Activated CD4-positive, alpha-beta memory T cell treated with anti-CD3 and anti-CD28 coated beads, Interleukin-2, amount 10 ng/mL, durations not matched to agents 7 days and 5 days (primary cell): Measurements from ENCODE around the gene GDF9. TPM values are rescaled to one million over a fixed set of nuclear protein-coding genes. Genes with fewer than 3 reads are reported as not detected.

Source experiments
- CTCF ChIA-PET: fragments of 350-600 bp; sonication (Branson Sonifier 250); formaldehyde crosslinking; loops from one replicate; lab custom pipeline; 2021; ENCODE audit warnings: antibody characterized with exemption, inconsistent platforms; lab: Charles Lee
- POLR2A ChIA-PET: fragments of 350-600 bp; sonication (Branson Sonifier 250); formaldehyde crosslinking; loops from one replicate; lab custom pipeline; 2021; ENCODE audit warnings: antibody characterized with exemption; lab: Charles Lee
- DNase-seq: peaks from one replicate; pipeline ENCODE4 v3.0.0-alpha.2; 2020
- H3K27ac Mint-ChIP-seq: one replicate; pipeline ENCODE4 v1.8.0; 2021; ENCODE audit warnings: mild to moderate bottlenecking, mixed read lengths
- H3K27me3 Mint-ChIP-seq: one replicate; pipeline ENCODE4 v1.8.0; 2021; ENCODE audit warnings: mixed read lengths
- H3K36me3 Mint-ChIP-seq: one replicate; pipeline ENCODE4 v1.8.0; 2021; ENCODE audit warnings: low read depth, mixed read lengths
- H3K4me1 Mint-ChIP-seq: one replicate; pipeline ENCODE4 v1.8.0; 2021; ENCODE audit warnings: mixed read lengths
- H3K4me3 Mint-ChIP-seq: one replicate; pipeline ENCODE4 v1.8.0; 2021; ENCODE audit warnings: mild to moderate bottlenecking, mixed read lengths
- H3K9me3 Mint-ChIP-seq: one replicate; pipeline ENCODE4 v1.8.0; 2021; ENCODE audit warnings: mixed read lengths
- total RNA-seq, 2 experiments: library from RNA; stranded (reverse); gene quantifications; one replicate each; pipeline ENCODE4 v1.2.3, GENCODE V29; 2021

GDF9 gene
- total RNA-seq, 2 experiments from 2014 or later: 0.68 to 1.2 TPM

DNA sequence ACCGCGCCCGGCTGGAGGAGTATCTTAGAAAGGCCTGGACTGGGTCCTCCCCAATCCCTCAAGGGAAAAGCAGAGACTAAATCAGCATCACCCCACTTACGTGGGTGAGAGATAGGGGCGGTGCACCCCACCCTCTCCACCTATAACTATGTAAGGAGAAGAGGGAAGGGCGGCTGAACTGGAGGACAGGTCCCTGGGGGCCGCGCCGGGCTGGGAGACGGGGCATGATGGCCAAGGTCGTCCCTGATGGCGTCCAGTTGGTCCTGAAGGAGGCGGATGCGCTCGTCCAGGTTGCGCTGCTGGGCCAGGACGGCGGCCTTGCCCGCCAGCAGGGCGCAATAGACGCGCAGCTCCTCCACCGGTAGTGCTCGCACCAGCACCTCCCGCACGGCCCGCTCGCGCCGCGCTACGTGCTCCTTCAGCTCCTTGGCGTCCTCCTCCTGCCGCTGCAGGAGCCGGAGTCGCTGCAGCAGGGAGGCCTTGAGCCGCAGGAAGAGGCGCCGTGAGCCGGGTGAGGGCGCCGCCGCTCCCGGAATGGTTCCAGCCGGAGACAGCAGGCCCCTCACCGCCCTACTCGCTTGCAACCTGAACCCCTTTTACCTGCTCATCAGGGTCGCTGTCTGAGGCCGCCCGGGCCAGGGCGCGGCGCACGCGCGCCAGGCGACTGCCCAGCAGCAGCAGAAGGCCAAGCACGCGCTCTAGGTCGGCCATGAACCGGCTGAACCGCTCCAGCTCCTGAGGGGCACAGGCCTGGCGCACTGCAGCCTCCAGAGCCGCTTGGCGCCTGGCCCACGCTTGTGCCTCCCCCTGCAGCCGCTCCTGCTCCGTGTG, 43.4 kb downstream of the GDF9 start:
- ChIA-PET CTCF (interaction anchor here (1.1 to 1.2 kb wide), 2 partner anchors 12 to 14 kb away, joined by 4 to 5 read pairs; no protein-coding TSS in a partner anchor), POLR2A (interaction anchor here (1.2 to 1.4 kb wide), 2 partner anchors 9 to 326 kb away, joined by 4 read pairs; partner anchors contain the start of gene SOWAHA)
- H3K36me3 Mint-ChIP-seq: no peaks in the 10 kb centered on the region
- peaks cover 55% of the 10 kb centered on the region for H3K27me3 Mint-ChIP-seq
- H3K4me1 Mint-ChIP-seq: peaks cover 14% of the 10 kb centered on the region
- no peak overlapping the region for H3K27ac Mint-ChIP-seq
- H3K9me3 Mint-ChIP-seq: no peaks in the 10 kb centered on the region
- DNase-seq: no peak
- no peak overlapping the region for H3K4me3 Mint-ChIP-seq

DNA sequence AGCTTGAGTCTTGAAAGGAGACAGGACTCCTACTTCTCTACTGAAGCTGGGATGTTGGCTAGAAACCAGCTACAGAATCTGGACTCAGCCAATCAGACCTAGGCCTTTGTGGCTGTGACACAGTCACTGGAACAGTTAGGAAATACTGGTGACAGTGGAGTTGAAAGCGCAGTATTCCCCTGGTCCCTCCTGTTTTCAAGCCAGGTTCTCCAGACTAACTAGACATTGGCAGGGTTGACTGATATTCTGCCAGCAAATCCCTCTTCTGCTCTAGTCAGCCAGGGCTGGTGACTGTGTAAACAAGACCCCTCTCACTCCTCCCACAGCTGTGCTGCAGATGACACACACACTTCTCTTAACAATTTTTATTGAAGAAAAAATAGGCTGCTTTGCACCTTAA, 44.5 kb downstream of the GDF9 start:
- Mint-ChIP-seq H3K4me1 (peaks cover 14% of the 10 kb centered on the region), H3K4me3 (no peak overlapping the region), H3K27me3 (peaks cover 44% of the 10 kb centered on the region), H3K36me3 (no peaks in the 10 kb centered on the region), H3K9me3 (no peaks in the 10 kb centered on the region), H3K27ac (no peak overlapping the region)
- CTCF ChIA-PET: interaction anchor here (0.7 to 5.8 kb wide), 6 partner anchors 8 to 435 kb away, joined by 3 to 78 read pairs (median 6); partner anchors contain the start of genes GDF9 and SHROOM1
- POLR2A ChIA-PET: no interaction called here
- no peak for DNase-seq

DNA sequence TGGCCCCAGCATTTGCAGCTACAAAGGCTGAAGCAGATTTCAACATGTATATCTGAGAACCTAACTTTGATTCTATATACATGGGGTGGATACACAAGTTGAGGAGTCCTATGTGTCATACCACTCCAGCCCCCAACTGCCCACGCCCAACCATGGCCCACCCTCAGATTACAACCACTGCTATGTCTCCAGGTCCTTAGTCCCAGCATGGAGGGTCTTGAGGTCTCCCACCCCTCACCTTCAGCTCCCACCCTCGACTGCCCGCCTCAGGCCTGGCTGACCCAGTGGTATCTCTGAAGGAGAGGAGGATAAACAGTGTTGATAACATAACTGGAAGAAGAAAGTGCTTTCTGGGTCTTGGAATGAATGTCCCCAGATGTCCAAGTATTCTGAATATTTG, 44.9 kb downstream of the GDF9 start:
- no peak overlapping the region for H3K4me3 Mint-ChIP-seq
- CTCF ChIA-PET: interaction anchor here (0.7 to 5.8 kb wide), 17 partner anchors 9 to 435 kb away, joined by 3 to 78 read pairs (median 7); partner anchors contain the start of genes GDF9 and SHROOM1
- H3K36me3 Mint-ChIP-seq: no peaks in the 10 kb centered on the region
- H3K27ac Mint-ChIP-seq: no peak overlapping the region
- H3K4me1 Mint-ChIP-seq: peaks cover 14% of the 10 kb centered on the region
- H3K9me3 Mint-ChIP-seq: no peaks in the 10 kb centered on the region
- POLR2A ChIA-PET: no interaction called here
- no peak for DNase-seq
- H3K27me3 Mint-ChIP-seq: peaks cover 41% of the 10 kb centered on the region

DNA sequence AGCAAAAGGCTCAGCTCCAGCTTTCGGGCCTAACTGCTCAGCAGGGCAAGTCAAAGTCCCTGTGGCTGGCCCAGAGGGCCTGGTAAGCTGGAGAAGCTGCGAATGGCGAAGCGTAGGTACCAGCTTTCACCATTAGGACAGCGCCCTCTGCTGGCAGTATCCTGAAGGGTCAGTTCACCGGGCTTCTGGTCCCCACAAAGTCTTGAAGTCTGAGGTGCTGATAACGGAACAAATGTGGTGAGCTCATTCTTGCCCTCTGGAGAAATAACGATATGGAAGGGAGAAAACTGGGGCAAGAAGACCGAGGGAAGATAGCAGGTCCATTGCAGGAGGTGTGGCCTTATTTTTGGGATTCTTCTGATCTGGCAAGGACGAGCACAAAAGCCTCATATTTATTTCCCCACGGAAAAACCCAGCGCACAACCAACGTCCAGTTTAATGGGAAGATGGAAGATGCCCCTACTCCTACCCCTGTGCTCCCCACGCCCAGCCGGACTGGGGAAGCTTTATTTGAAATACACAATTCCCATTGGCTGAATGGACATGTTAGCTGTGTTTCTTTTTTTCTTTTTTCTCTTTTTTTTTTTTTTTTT, 46.0 kb downstream of the GDF9 start:
- Mint-ChIP-seq H3K27ac (no peak overlapping the region), H3K9me3 (no peaks in the 10 kb centered on the region), H3K27me3 (peaks cover 39% of the 10 kb centered on the region), H3K4me1 (peaks cover 14% of the 10 kb centered on the region), H3K36me3 (no peaks in the 10 kb centered on the region), H3K4me3 (no peak overlapping the region)
- DNase-seq: peak; percentile 92
- ChIA-PET POLR2A (interaction anchor here (1.5 kb wide), 1 partner anchor 292 kb away, joined by 5 read pairs; no protein-coding TSS in a partner anchor), CTCF (interaction anchor here (0.6 to 5.8 kb wide), 60 partner anchors 9 to 453 kb away, joined by 3 to 78 read pairs (median 4); partner anchors contain the start of genes CCNI2, GDF9, SEPTIN8 and SHROOM1)

DNA sequence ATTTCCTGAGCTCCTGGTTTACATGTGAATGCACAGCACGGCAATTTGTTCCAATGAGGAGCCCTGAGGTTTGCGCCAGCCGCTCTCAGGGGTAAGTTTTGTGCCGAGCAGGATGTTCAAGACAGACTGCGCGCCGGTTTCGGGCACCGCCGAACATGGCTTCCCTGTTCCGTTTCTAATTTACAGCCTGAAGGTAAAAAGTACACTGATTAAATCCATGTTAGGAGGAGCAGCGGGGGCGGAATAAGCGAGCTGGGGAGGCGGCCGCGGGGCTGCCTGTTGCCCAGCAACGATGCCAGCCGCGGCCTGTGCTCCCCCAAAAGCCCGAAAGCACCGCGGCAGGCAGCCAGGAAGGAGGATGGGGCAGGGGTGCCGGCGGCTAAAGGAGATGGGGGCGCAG, 46.8 kb downstream of the GDF9 start:
- no peak overlapping the region for H3K4me3 Mint-ChIP-seq
- no peak for DNase-seq
- H3K36me3 Mint-ChIP-seq: no peaks in the 10 kb centered on the region
- ChIA-PET CTCF (interaction anchor here (0.6 to 5.8 kb wide), 43 partner anchors 9 to 452 kb away, joined by 3 to 78 read pairs (median 4); partner anchors contain the start of genes CCNI2, GDF9, SEPTIN8 and SHROOM1), POLR2A (interaction anchor here (1.0 to 1.5 kb wide), 2 partner anchors 291 to 352 kb away, joined by 3 to 5 read pairs; no protein-coding TSS in a partner anchor)
- peaks cover 15% of the 10 kb centered on the region for H3K4me1 Mint-ChIP-seq
- no peaks in the 10 kb centered on the region for H3K9me3 Mint-ChIP-seq
- peaks cover 38% of the 10 kb centered on the region for H3K27me3 Mint-ChIP-seq
- H3K27ac Mint-ChIP-seq: no peak overlapping the region

DNA sequence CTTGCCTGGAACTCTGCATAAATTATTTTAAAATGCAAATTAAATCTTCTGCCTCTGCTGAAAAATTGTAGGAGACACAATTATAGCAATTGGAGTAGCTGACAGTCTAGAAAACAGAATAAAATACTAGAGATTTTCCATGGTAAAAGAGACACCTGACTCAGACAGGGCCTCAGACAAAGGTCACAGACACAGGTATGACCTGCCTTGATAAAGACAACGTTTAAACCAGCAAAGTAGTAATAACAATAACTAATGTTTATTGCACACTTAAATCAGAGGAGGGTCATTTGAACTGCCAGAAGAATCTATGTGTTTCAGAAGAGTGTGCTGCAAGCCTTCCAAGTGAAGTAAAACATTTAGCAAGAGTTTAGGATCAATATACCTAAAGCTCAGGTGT, 49.3 kb downstream of the GDF9 start:
- Mint-ChIP-seq H3K4me3 (no peak overlapping the region), H3K36me3 (no peaks in the 10 kb centered on the region), H3K9me3 (no peaks in the 10 kb centered on the region), H3K4me1 (peaks cover 23% of the 10 kb centered on the region), H3K27me3 (peaks cover 40% of the 10 kb centered on the region), H3K27ac (no peak overlapping the region)
- CTCF ChIA-PET: interaction anchor here (1.2 to 5.8 kb wide), 5 partner anchors 11 to 290 kb away, joined by 3 to 78 read pairs (median 3); partner anchors contain the start of gene SHROOM1
- POLR2A ChIA-PET: no interaction called here
- DNase-seq: no peak

DNA sequence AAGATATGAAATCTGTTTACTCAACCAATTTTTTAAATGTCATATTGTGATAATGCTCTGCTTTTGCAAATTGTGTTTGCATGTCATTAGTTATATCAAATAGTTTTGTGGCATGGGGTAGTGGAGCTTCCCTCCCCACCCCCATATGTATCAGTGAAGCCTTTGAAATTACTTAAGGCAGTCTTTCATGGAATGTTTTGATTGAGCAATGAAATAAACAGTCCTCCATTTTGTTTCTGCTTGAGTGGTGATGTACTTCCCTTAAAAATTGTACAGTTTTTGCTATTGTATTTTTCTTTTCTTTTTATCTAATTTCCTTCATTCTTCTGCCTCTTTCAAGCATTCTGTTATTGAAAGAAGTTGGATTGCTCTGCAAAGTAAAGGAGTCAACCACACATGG, 49.7 kb downstream of the GDF9 start:
- no peaks in the 10 kb centered on the region for H3K36me3 Mint-ChIP-seq
- CTCF ChIA-PET: interaction anchor here (1.2 to 5.8 kb wide), 3 partner anchors 12 to 289 kb away, joined by 3 to 78 read pairs (median 36); partner anchors contain the start of gene SHROOM1
- peaks cover 40% of the 10 kb centered on the region for H3K27me3 Mint-ChIP-seq
- no peaks in the 10 kb centered on the region for H3K9me3 Mint-ChIP-seq
- no peak overlapping the region for H3K4me3 Mint-ChIP-seq
- H3K4me1 Mint-ChIP-seq: peaks cover 23% of the 10 kb centered on the region
- no peak for DNase-seq
- no peak overlapping the region for H3K27ac Mint-ChIP-seq
- POLR2A ChIA-PET: no interaction called here

DNA sequence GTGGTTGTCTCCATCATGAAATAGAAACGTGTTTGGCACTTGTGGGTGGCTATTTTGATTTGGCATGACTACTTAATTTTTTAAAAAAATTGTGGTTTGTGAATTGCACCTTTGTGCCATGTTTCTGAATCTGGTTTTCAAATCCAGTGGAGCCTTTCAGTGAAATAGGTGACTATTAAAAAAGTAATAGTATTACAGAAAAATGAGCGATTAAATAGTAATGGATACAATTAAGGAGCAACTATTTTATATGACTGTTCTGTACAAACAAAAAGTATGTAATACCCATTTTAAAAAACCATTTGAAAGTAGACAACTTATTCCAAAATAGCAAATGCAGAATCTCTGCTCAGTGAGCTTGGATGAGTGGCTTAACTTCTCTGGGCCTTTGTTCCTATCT, 50.2 kb downstream of the GDF9 start:
- Mint-ChIP-seq H3K4me3 (no peak overlapping the region), H3K9me3 (no peaks in the 10 kb centered on the region), H3K27ac (no peak overlapping the region), H3K27me3 (peaks cover 44% of the 10 kb centered on the region), H3K36me3 (no peaks in the 10 kb centered on the region), H3K4me1 (peaks cover 23% of the 10 kb centered on the region)
- no peak for DNase-seq
- CTCF ChIA-PET: interaction anchor here (5.5 kb wide), 1 partner anchor 12 kb away, joined by 36 read pairs; the partner anchor contains the start of gene SHROOM1
- POLR2A ChIA-PET: no interaction called here

DNA sequence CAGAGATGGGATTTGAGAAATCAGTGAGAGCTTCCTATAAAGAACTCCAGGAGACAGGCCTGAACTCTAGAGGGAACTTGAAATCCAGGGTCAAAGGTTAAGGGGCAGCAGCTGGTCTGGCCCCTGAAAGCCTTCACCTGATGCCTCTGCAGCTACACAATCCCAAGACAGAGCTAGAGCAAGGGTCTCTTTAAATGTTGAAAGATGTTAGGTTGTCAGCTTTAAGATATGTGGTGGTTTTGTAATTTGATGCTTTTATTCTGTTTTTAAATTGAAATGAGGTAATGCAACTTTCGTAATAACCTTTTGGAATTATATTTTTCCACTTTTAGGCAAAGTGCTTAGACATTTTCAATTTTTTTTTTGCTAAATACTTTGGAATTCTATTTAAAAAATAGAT, 50.8 kb downstream of the GDF9 start:
- H3K4me3 Mint-ChIP-seq: peak overlapping the region; percentile 38
- peaks cover 51% of the 10 kb centered on the region for H3K27me3 Mint-ChIP-seq
- CTCF ChIA-PET: interaction anchor here (5.5 kb wide), 1 partner anchor 13 kb away, joined by 36 read pairs; the partner anchor contains the start of gene SHROOM1

DNA sequence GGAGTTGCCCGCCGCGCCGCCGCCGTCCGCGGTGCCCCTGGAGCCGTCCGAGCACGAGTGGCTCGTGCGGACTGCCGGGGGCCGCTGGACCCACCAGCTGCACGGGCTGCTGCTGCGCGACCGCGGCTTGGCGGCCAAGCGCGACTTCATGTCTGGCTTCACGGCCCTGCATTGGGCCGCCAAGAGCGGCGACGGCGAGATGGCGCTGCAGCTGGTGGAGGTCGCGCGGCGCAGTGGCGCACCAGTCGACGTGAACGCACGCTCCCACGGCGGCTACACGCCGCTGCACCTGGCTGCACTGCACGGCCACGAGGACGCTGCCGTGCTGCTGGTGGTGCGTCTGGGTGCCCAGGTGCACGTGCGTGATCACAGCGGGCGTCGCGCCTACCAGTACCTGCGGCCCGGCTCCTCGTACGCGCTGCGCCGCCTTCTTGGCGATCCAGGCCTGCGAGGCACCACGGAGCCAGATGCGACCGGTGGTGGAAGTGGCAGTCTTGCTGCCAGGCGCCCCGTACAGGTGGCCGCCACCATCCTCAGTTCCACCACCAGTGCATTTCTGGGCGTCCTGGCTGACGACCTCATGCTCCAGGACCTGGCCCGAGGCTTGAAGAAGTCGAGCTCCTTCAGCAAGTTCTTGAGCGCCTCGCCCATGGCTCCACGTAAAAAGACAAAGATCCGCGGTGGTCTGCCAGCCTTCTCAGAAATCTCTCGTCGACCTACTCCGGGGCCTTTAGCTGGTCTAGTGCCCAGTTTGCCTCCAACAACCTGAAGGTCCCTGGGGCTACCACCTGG, 51.6 kb downstream of the GDF9 start:
- no peak for DNase-seq
- no peaks in the 10 kb centered on the region for H3K36me3 Mint-ChIP-seq
- ChIA-PET POLR2A (interaction anchor here (1.1 to 1.4 kb wide), 2 partner anchors 9 to 67 kb away, joined by 3 to 4 read pairs; partner anchors contain the start of gene CCNI2), CTCF (interaction anchor here (1.4 to 5.5 kb wide), 2 partner anchors 13 to 288 kb away, joined by 9 to 36 read pairs; partner anchors contain the start of gene SHROOM1)
- peaks cover 50% of the 10 kb centered on the region for H3K27me3 Mint-ChIP-seq
- peak overlapping the region; percentile 38 for H3K4me3 Mint-ChIP-seq
- H3K4me1 Mint-ChIP-seq: peaks cover 16% of the 10 kb centered on the region
- H3K27ac Mint-ChIP-seq: no peak overlapping the region
- H3K9me3 Mint-ChIP-seq: no peaks in the 10 kb centered on the region

More for the DNA sequence above, 50.8 kb downstream of the GDF9 start:
- Mint-ChIP-seq H3K36me3 (no peaks in the 10 kb centered on the region), H3K4me1 (peaks cover 22% of the 10 kb centered on the region), H3K9me3 (no peaks in the 10 kb centered on the region), H3K27ac (no peak overlapping the region)
- DNase-seq: no peak
- POLR2A ChIA-PET: no interaction called here

DNA sequence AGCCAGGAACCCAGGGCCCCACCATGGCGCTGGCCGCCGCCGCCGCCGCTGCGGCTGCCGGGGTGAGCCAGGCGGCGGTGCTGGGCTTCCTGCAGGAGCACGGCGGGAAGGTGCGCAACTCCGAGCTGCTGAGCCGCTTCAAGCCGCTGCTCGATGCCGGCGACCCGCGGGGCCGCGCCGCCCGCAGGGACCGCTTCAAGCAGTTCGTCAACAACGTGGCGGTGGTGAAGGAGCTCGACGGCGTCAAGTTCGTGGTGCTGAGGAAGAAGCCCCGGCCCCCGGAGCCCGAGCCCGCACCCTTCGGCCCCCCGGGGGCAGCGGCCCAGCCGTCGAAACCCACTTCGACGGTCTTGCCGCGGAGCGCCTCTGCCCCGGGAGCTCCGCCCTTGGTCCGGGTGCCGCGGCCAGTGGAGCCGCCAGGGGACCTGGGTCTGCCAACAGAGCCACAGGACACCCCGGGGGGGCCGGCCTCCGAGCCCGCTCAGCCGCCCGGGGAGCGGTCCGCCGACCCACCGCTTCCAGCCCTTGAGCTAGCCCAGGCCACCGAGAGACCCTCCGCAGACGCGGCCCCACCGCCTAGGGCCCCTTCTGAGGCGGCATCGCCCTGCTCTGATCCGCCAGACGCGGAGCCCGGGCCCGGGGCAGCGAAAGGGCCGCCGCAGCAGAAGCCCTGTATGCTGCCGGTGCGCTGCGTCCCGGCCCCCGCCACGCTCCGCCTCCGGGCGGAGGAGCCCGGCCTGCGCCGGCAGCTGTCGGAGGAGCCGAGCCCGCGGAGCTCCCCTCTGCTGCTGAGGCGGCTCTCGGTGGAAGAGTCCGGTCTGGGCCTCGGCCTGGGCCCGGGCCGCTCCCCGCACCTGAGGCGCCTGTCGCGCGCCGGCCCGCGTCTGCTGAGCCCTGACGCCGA, 52.4 kb downstream of the GDF9 start:
- Mint-ChIP-seq H3K36me3 (no peaks in the 10 kb centered on the region), H3K27ac (no peak overlapping the region), H3K4me1 (peaks cover 12% of the 10 kb centered on the region), H3K27me3 (peaks cover 50% of the 10 kb centered on the region), H3K9me3 (no peaks in the 10 kb centered on the region), H3K4me3 (no peak overlapping the region)
- CTCF ChIA-PET: interaction anchor here (1.2 to 5.5 kb wide), 3 partner anchors 14 to 308 kb away, joined by 4 to 36 read pairs (median 9); partner anchors contain the start of gene SHROOM1
- no peak for DNase-seq
- POLR2A ChIA-PET: interaction anchor here (0.6 to 1.4 kb wide), 6 partner anchors 10 to 201 kb away, joined by 3 to 5 read pairs (median 3); partner anchors contain the start of genes CCNI2, GDF9, SHROOM1 and UQCRQ
